Osteocyte (in vitro differentiated cells): ENCODE measurements around the gene SIGLEC15. TPM values are rescaled to one million over a fixed set of nuclear protein-coding genes. Genes with fewer than 3 reads are reported as not detected.
"Not testable (repeated sequence)": the region's sequence is repeated elsewhere in the genome, so short reads cannot be mapped to it uniquely, and the experiment has no call there.

Experiments
- DNase-seq: peaks from one replicate; pipeline ENCODE4 v3.0.0; 2021; ENCODE audit warnings: mixed read lengths; ENCODE audit not compliant: unreplicated experiment; ENCODE audit errors: extremely low spot score
- H3K27ac Mint-ChIP-seq: one replicate; pipeline ENCODE4 v1.8.0; 2021; ENCODE audit warnings: mild to moderate bottlenecking, mixed read lengths; ENCODE audit not compliant: unreplicated experiment
- H3K27me3 Mint-ChIP-seq: one replicate; pipeline ENCODE4 v1.8.0; 2021; ENCODE audit warnings: mixed read lengths; ENCODE audit not compliant: unreplicated experiment
- H3K36me3 Mint-ChIP-seq: one replicate; pipeline ENCODE4 v1.8.0; 2021; ENCODE audit warnings: mixed read lengths; ENCODE audit not compliant: unreplicated experiment
- H3K4me1 Mint-ChIP-seq: one replicate; pipeline ENCODE4 v1.8.0; 2021; ENCODE audit warnings: mixed read lengths; ENCODE audit not compliant: unreplicated experiment
- H3K4me3 Mint-ChIP-seq: one replicate; pipeline ENCODE4 v1.8.0; 2021; ENCODE audit warnings: mild to moderate bottlenecking, moderate library complexity, mixed read lengths; ENCODE audit not compliant: unreplicated experiment
- H3K9me3 Mint-ChIP-seq: one replicate; pipeline ENCODE4 v1.8.0; 2021; ENCODE audit warnings: mixed read lengths; ENCODE audit not compliant: unreplicated experiment
- total RNA-seq: library from RNA; stranded (reverse); gene quantifications from 2 replicates; pipeline ENCODE4 v1.2.1, GENCODE V29; 2021
- TF ChIP-seq, protein P1 (sequence below): fragments of 200-600 bp; sonication (generic); IDR thresholded peaks from 2 replicates; pipeline ENCODE4 v1.5.0; 2021; ENCODE audit warnings: antibody characterized with exemption, mild to moderate bottlenecking, moderate library complexity

Gene SIGLEC15
- total RNA-seq, 1 donor from 2014 or later, result 0.13 TPM

DNA sequence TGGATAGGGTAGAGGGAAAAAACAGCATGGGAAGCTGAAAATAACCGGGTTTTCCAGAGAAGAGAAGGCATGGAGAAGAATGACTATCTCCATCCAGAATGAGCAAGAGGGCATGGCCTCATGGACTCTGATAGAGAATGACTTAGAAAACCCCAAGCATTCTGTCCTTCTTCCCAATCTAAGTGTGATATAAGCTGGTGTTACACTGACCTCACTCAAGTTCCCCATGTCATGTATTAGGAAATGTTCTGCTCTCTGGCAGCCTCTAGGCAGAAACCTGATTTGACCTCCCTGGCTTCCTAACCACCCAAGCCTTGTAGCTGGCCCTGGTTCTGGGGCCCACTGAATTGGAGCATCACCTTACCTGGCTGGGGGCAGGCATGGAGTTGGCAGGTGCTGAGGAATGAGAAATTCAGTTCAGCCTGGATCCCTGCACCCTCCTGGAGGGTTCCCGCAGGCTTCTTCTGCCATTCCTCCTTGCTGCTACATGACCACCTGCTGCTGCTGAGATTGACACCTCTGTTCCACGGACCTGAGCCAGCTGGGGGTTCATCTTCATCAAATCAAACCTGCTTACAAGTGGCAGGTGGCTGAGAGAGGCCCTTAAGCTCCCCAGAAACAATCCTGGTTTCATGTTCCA, 5.2 kb upstream of the SIGLEC15 start:
- no peak overlapping the region for H3K4me3 Mint-ChIP-seq
- TF ChIP-seq, protein P1, sequence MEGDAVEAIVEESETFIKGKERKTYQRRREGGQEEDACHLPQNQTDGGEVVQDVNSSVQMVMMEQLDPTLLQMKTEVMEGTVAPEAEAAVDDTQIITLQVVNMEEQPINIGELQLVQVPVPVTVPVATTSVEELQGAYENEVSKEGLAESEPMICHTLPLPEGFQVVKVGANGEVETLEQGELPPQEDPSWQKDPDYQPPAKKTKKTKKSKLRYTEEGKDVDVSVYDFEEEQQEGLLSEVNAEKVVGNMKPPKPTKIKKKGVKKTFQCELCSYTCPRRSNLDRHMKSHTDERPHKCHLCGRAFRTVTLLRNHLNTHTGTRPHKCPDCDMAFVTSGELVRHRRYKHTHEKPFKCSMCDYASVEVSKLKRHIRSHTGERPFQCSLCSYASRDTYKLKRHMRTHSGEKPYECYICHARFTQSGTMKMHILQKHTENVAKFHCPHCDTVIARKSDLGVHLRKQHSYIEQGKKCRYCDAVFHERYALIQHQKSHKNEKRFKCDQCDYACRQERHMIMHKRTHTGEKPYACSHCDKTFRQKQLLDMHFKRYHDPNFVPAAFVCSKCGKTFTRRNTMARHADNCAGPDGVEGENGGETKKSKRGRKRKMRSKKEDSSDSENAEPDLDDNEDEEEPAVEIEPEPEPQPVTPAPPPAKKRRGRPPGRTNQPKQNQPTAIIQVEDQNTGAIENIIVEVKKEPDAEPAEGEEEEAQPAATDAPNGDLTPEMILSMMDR, result no peak
- H3K4me1 Mint-ChIP-seq, result peaks cover 4% of the 10 kb centered on the region
- peaks cover 9% of the 10 kb centered on the region for H3K9me3 Mint-ChIP-seq
- no peaks in the 10 kb centered on the region for H3K36me3 Mint-ChIP-seq
- no peak overlapping the region for H3K27ac Mint-ChIP-seq
- no peaks in the 10 kb centered on the region for H3K27me3 Mint-ChIP-seq
- DNase-seq, result no peak

DNA sequence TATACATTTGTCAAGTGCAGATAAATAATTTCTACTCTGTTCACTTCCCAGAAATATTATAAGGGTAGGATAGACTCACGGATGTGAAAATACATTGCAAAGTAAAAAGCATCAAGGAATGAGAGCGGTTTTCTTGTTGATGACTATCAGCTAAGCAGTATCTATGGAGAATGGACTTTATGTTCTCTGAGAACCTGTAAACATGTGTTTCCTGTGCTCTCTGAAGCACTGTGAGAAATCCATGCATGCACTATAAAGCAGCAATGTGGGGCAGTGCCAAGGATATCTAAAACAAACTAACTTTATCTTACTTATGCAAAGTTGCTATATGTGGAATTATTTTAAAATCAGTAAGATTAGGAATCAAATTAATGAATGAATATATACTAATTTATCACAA, 4.4 kb upstream of the SIGLEC15 start:
- TF ChIP-seq, protein P1, result no peak
- no peak for DNase-seq
- Mint-ChIP-seq H3K4me1 (peaks cover 9% of the 10 kb centered on the region), H3K36me3 (no peaks in the 10 kb centered on the region), H3K9me3 (peaks cover 9% of the 10 kb centered on the region), H3K4me3 (no peak overlapping the region), H3K27me3 (no peaks in the 10 kb centered on the region), H3K27ac (no peak overlapping the region)

DNA sequence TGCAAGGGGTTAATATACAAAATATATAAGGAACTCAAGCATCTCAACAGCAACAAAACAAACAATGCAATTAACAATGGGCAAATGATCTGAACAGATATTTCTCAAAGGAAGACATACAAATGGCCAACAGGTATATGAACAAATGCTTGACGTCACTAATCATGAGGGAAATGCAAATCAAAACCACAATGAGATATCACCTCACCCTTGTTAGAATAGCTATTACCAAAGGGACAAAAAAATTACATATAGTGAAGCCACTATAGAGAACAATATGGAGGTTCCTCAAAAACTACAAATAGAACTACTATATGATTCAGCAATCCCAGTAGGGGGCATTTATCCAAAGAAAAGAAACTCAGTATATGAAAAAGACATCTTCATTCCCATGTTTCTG, 3.8 kb upstream of the SIGLEC15 start:
- no peak overlapping the region for H3K4me3 Mint-ChIP-seq
- TF ChIP-seq, protein P1, result no peak
- no peaks in the 10 kb centered on the region for H3K27me3 Mint-ChIP-seq
- no peak for DNase-seq
- peaks cover 6% of the 10 kb centered on the region for H3K9me3 Mint-ChIP-seq
- no peaks in the 10 kb centered on the region for H3K36me3 Mint-ChIP-seq
- H3K4me1 Mint-ChIP-seq, result peaks cover 10% of the 10 kb centered on the region
- H3K27ac Mint-ChIP-seq, result no peak overlapping the region

DNA sequence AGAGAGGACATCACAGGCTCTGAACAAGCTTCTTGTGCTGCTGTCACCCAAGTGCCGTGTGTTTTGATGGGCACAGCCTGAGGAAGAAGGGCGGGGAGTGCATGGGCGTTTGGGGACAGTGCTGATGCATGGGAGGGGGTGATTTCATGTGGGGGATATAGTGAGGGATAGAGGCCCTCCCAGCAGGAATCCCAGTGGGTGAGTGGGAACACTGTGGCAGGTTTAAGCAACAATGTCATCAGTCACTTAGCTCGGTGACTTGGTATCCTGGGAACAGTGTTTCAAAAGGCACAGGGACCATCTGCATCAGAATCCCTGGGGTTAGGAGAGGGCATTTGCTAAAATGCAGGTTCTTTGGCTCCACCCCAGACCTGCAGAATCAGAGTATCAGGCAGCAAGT, 609 bp downstream of the SIGLEC15 start:
- Mint-ChIP-seq H3K27ac (no peak overlapping the region), H3K36me3 (no peaks in the 10 kb centered on the region)

DNA sequence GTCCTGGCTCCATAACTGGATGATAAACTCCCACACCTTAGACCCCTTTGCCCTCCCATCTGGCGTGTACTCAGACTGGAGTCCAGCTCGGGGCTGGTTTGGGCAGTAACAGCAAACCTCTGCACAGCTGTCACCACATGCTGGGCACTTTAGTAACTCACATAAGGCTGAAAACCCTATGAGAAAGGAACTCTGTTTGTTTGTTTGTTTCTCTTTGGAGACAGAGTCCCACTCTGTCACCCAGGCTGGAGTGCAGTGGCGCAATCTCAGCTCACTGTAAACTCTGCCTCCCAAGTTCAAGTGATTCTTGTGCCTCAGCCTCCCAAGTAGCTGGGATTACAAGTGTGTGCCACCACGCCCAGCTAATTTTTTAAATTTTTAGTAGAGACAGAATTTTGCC, 1.2 kb downstream of the SIGLEC15 start:
- H3K4me3 Mint-ChIP-seq, H3K9me3 Mint-ChIP-seq, DNase-seq, H3K27me3 Mint-ChIP-seq, H3K27ac Mint-ChIP-seq, H3K36me3 Mint-ChIP-seq: not testable (repeated sequence)
- peaks cover 23% of the 10 kb centered on the region for H3K4me1 Mint-ChIP-seq

More for the DNA sequence above, 609 bp downstream of the SIGLEC15 start:
- Mint-ChIP-seq H3K4me1 (peaks cover 23% of the 10 kb centered on the region), H3K4me3 (no peak overlapping the region), H3K9me3 (peaks cover 4% of the 10 kb centered on the region), H3K27me3 (no peaks in the 10 kb centered on the region)
- DNase-seq, result no peak
- TF ChIP-seq, protein P1, result no peak
